ENCODE data around the gene NT5DC3. TPM values are rescaled to one million over a fixed set of nuclear protein-coding genes. Genes with fewer than 3 reads are reported as not detected.
A peak's percentile ranks its signal among the peaks of the same experiment; 100 is the strongest.

The NT5DC3 gene
- total and polyA plus RNA-seq, 2 of the 13 experiments (the other 11 are each of a cell fraction or from before 2014, with no cell fraction given), result 3.2 to 6.6 TPM

DNA sequence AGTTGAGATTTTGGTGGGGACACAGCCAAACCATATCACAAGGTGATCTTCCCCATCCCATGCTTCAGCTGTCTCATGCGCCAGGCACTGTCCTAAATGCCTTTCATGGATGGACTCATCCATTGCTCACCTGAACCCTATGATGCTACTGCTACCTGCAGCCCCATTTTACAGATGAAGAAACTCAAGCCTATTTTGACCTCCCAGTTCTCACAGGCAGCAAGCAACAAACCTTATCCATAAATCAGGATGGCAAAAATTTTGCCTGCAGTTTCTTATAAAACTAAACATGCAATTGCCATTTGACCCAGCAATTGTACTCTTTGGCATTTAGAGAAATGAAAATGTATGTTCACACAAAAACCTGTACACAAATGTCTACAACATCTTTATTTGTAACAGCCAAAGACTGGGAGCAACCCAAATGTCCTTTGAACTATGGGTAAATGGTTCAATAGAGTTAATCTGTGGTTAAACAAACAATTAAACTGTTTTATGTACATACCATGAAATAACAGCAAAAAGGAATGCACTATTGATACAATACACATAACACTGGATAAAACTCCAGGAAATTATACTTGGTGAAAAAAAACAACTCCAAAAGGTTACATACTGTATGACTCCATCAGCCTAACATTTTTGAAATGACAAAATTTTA is 2.6 kb downstream of the NT5DC3 start (continued):
- TF ChIP-seq, protein P1, sequence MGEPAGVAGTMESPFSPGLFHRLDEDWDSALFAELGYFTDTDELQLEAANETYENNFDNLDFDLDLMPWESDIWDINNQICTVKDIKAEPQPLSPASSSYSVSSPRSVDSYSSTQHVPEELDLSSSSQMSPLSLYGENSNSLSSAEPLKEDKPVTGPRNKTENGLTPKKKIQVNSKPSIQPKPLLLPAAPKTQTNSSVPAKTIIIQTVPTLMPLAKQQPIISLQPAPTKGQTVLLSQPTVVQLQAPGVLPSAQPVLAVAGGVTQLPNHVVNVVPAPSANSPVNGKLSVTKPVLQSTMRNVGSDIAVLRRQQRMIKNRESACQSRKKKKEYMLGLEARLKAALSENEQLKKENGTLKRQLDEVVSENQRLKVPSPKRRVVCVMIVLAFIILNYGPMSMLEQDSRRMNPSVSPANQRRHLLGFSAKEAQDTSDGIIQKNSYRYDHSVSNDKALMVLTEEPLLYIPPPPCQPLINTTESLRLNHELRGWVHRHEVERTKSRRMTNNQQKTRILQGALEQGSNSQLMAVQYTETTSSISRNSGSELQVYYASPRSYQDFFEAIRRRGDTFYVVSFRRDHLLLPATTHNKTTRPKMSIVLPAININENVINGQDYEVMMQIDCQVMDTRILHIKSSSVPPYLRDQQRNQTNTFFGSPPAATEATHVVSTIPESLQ (CRISPR knock-in tag; conservative IDR thresholded peaks at IDR 0.05), result no peak
- peak; percentile 53 for TF ChIP-seq CEBPG (CRISPR knock-in tag; IDR thresholded peaks at IDR 0.05)
- no peak for TF ChIP-seq ZNF367 (CRISPR knock-in tag; IDR thresholded peaks at IDR 0.05; ENCODE audit: borderline replicate concordance)
- no peak for TF ChIP-seq ZNF260 (CRISPR knock-in tag; IDR thresholded peaks at IDR 0.05; ENCODE audit: borderline replicate concordance, low read depth)
- TF ChIP-seq, protein P2, sequence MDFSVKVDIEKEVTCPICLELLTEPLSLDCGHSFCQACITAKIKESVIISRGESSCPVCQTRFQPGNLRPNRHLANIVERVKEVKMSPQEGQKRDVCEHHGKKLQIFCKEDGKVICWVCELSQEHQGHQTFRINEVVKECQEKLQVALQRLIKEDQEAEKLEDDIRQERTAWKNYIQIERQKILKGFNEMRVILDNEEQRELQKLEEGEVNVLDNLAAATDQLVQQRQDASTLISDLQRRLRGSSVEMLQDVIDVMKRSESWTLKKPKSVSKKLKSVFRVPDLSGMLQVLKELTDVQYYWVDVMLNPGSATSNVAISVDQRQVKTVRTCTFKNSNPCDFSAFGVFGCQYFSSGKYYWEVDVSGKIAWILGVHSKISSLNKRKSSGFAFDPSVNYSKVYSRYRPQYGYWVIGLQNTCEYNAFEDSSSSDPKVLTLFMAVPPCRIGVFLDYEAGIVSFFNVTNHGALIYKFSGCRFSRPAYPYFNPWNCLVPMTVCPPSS (IDR thresholded peaks at IDR 0.05), result no peak
- no peak for TF ChIP-seq HOXA7 (CRISPR knock-in tag; IDR thresholded peaks at IDR 0.05)
- no peak for TF ChIP-seq TRIM24 (CRISPR knock-in tag; IDR thresholded peaks at IDR 0.05)
- no peak for TF ChIP-seq ZNF562 (CRISPR knock-in tag; IDR thresholded peaks at IDR 0.05; ENCODE audit: borderline replicate concordance)
- TF ChIP-seq ZNF614 (CRISPR knock-in tag; IDR thresholded peaks at IDR 0.05; ENCODE audit: borderline replicate concordance), result peak; percentile 61; the same call in 1 of the 2 replicates
- TF ChIP-seq, protein P3, sequence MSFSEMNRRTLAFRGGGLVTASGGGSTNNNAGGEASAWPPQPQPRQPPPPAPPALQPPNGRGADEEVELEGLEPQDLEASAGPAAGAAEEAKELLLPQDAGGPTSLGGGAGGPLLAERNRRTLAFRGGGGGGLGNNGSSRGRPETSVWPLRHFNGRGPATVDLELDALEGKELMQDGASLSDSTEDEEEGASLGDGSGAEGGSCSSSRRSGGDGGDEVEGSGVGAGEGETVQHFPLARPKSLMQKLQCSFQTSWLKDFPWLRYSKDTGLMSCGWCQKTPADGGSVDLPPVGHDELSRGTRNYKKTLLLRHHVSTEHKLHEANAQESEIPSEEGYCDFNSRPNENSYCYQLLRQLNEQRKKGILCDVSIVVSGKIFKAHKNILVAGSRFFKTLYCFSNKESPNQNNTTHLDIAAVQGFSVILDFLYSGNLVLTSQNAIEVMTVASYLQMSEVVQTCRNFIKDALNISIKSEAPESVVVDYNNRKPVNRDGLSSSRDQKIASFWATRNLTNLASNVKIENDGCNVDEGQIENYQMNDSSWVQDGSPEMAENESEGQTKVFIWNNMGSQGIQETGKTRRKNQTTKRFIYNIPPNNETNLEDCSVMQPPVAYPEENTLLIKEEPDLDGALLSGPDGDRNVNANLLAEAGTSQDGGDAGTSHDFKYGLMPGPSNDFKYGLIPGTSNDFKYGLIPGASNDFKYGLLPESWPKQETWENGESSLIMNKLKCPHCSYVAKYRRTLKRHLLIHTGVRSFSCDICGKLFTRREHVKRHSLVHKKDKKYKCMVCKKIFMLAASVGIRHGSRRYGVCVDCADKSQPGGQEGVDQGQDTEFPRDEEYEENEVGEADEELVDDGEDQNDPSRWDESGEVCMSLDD (CRISPR knock-in tag; IDR thresholded peaks at IDR 0.05; ENCODE audit: borderline replicate concordance), result no peak
- 0 out of 2 replicates have a peak, but pooled peaks have one; percentile 36 for TF ChIP-seq ZNF670 (CRISPR knock-in tag; IDR thresholded peaks at IDR 0.05; ENCODE audit: borderline replicate concordance)
- no peak for TF ChIP-seq ZNF713 (CRISPR knock-in tag; IDR thresholded peaks at IDR 0.05)
- TF ChIP-seq AKAP8 (CRISPR knock-in tag; IDR thresholded peaks at IDR 0.05), result no peak
- TF ChIP-seq SRY (CRISPR knock-in tag; IDR thresholded peaks at IDR 0.05), result no peak
- no peak for TF ChIP-seq SRSF1 (optimal IDR thresholded peaks at IDR 0.05; ENCODE audit: low read depth, low read length)
- no peak for TF ChIP-seq XBP1 (CRISPR knock-in tag; IDR thresholded peaks at IDR 0.05)
- TF ChIP-seq, protein P4, sequence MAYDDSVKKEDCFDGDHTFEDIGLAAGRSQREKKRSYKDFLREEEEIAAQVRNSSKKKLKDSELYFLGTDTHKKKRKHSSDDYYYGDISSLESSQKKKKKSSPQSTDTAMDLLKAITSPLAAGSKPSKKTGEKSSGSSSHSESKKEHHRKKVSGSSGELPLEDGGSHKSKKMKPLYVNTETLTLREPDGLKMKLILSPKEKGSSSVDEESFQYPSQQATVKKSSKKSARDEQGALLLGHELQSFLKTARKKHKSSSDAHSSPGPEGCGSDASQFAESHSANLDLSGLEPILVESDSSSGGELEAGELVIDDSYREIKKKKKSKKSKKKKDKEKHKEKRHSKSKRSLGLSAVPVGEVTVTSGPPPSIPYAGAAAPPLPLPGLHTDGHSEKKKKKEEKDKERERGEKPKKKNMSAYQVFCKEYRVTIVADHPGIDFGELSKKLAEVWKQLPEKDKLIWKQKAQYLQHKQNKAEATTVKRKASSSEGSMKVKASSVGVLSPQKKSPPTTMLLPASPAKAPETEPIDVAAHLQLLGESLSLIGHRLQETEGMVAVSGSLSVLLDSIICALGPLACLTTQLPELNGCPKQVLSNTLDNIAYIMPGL (CRISPR knock-in tag; IDR thresholded peaks at IDR 0.05; ENCODE audit: borderline replicate concordance in 1 of 2, low read depth in 1 of 2), result no peak
- TF ChIP-seq, protein P5, sequence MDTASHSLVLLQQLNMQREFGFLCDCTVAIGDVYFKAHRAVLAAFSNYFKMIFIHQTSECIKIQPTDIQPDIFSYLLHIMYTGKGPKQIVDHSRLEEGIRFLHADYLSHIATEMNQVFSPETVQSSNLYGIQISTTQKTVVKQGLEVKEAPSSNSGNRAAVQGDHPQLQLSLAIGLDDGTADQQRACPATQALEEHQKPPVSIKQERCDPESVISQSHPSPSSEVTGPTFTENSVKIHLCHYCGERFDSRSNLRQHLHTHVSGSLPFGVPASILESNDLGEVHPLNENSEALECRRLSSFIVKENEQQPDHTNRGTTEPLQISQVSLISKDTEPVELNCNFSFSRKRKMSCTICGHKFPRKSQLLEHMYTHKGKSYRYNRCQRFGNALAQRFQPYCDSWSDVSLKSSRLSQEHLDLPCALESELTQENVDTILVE (CRISPR knock-in tag; IDR thresholded peaks at IDR 0.05), result no peak
- TF ChIP-seq ZNF547 (CRISPR knock-in tag; IDR thresholded peaks at IDR 0.05), result no peak

All from HepG2 (cell line).